Testis (tissue), 2 donors: Measurements from ENCODE around the gene ANKRD33B.

Experiments
- POLR2A ChIP-seq: fragments of 450-650 bp; IDR thresholded peaks from one replicate; pipeline ENCODE4 v1.6.1; 2017; ENCODE audit warnings: antibody characterized with exemption, mild to moderate bottlenecking, moderate library complexity
- TF ChIP-seq, protein P1 (sequence below), 3 experiments: fragments of 450-650 bp in 2 of 3; fragments of 200-600 bp in 1 of 3; sonication (generic) in 1 of 3; IDR thresholded peaks; one replicate each; pipeline ENCODE4 v1.5.1; 2016 to 2019; ENCODE audit warnings: antibody characterized with exemption in 3 of 3, mild to moderate bottlenecking in 2 of 3, moderate library complexity in 1 of 3

DNA sequence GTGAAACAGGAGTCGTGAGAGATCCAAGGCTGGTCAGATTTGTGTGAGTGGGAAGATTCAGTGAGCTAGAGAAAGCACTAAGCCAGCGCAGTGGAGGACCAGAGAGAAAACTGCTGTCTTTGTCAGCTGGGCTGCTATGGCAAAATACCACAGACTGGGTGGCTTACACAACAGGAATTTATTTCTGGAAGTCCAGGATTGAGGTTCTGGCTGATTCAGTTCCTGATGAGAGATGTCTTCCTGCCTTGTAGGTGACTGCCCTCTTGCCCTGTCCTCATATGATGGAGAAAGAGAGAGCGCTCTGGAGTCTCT is 24.2 kb upstream of the ANKRD33B start:
- TF ChIP-seq, protein P1, sequence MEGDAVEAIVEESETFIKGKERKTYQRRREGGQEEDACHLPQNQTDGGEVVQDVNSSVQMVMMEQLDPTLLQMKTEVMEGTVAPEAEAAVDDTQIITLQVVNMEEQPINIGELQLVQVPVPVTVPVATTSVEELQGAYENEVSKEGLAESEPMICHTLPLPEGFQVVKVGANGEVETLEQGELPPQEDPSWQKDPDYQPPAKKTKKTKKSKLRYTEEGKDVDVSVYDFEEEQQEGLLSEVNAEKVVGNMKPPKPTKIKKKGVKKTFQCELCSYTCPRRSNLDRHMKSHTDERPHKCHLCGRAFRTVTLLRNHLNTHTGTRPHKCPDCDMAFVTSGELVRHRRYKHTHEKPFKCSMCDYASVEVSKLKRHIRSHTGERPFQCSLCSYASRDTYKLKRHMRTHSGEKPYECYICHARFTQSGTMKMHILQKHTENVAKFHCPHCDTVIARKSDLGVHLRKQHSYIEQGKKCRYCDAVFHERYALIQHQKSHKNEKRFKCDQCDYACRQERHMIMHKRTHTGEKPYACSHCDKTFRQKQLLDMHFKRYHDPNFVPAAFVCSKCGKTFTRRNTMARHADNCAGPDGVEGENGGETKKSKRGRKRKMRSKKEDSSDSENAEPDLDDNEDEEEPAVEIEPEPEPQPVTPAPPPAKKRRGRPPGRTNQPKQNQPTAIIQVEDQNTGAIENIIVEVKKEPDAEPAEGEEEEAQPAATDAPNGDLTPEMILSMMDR (IDR thresholded peaks at IDR 0.05), result no peak
- TF ChIP-seq POLR2A, result no peak
